HG03135 (cell line): ENCODE results near the gene EXTL1.

Experiments used
- ATAC-seq: cut with Tn5 transposase; IDR thresholded peaks from one replicate; pipeline ENCODE4 v1.9.1; 2021; ENCODE audit warnings: mild to moderate bottlenecking, moderate library complexity; ENCODE audit not compliant: unreplicated experiment

EXTL1 gene

DNA sequence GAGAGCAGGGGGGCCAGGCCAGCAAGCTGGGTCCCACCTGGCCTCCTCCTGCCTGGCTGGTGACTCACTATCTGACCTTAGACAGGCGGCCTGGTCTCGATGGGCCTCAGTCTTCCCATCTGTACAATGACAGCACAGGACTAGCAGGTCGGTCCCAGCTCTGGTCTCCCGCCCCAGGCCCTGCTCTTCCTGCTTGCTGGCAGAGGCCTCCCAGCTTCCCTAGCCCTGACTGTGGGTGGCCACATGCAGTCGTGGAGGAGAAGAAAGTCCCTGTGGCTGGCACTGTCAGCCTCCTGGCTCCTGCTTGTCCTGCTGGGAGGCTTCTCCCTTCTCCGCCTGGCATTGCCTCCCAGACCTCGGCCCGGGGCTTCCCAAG is 817 bp downstream of the EXTL1 start:
- ATAC-seq: no peak

DNA sequence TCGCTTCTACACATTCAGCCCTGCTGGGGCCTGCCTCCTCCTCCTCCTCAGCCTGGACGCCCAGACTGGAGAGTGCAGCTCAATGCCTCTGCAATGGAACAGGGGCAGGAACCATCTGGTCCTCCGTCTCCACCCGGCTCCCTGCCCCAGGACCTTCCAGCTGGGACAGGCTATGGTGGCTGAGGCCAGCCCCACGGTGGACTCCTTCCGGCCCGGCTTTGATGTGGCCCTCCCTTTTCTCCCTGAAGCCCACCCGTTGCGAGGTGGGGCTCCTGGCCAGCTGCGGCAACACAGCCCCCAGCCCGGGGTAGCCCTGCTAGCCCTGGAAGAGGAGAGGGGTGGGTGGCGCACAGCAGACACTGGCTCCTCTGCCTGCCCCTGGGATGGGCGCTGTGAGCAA is 1.4 kb downstream of the EXTL1 start:
- ATAC-seq: no peak

DNA sequence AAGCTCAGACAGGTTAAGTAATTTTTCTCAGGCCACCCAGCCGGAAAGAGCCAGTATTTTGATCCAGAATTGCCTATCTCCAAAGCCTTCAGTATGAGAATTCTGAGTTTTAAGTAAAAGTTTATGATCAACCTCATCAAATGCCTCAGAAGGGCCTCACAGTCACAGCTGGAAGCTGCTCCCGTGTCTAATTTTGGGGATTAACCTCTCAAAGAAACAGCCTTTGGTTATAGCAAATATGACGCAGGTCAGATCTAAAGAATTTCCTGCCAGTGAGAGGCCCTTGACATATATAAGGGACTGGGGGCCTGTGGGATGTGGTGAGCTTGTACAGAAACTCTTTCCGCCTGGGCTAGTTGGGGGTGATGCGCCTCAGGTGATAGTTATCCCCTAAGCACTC is 2.3 kb downstream of the EXTL1 start:
- no peak for ATAC-seq

DNA sequence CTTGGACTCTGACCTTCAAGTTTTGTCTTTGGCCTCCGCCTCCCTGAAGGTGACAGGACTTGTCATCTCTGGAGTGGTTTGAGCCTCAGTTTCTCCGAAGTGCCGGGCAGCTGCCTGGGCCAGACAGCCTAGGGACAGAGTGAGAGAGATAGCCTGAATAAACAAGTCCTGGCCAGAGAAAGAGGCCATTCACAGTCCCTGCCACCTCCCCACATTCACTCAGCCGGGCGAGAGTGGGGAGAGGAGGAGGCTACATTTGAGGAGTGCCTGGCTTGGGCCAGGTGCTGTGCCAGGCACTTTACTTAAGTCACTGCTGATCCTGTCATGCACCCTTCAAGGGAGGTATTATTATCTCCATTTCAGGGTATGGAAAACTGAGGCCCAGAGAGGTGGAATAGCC is 3.5 kb downstream of the EXTL1 start:
- no peak for ATAC-seq

- ATAC-seq: no peak
Observed at GRCh38 chr1:26025517-26025916, 3.9 kb downstream of the EXTL1 start.

GRCh38 chr1:26027716-26028489 is 6.3 kb downstream of the EXTL1 start:
- no peak for ATAC-seq

GRCh38 chr1:26028490-26028980 is 7.0 kb downstream of the EXTL1 start:
- ATAC-seq: no peak

- no peak for ATAC-seq
Observed at GRCh38 chr1:26029054-26029863, 7.7 kb downstream of the EXTL1 start.

DNA sequence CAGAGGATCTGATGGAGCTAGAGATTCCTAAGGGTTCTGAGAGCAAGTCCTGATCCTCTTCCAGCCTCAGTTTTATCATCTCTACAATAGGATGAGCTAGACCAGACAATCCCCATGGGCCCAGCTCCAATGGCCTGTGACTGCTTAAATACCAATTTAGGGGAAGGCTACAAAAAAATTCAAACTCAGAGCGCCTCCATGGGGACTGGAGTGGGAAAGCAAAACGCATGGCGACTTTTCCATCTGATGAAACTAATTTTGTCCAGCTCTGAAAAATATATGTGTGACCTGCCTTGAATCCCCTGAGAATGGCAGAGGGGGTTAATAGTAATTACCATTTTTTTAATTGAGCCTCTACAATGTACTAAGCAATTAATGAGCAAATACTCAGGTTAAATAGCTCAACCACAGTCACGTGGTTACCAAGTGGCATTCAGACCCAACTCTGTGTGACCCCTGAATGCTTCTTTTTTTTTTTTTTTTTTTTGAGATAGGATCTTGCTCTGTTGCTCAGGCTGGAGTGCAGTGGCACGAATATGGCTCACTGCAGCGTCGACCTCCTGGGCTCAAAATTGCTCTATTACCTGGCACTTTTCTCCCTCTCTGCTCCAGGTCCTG is 8.4 kb downstream of the EXTL1 start:
- no peak for ATAC-seq

DNA sequence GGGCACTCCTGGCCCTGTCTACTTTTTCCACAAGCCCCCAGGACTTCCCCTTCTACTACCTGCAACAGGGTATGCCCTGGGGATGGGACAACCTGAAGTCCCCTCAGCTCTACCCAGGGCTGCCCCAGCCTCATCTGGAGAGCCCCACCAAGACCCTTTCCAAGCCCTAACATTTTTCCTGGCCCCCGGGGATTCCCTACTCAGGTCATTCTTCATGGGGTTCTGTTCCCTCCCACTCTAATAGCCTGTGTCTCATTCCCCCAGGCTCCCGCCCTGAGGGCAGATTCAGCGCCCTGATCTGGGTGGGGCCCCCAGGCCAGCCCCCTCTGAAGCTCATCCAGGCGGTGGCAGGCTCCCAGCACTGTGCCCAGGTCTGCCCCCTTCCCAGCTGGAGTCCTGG is 9.6 kb downstream of the EXTL1 start:
- ATAC-seq: no peak

DNA sequence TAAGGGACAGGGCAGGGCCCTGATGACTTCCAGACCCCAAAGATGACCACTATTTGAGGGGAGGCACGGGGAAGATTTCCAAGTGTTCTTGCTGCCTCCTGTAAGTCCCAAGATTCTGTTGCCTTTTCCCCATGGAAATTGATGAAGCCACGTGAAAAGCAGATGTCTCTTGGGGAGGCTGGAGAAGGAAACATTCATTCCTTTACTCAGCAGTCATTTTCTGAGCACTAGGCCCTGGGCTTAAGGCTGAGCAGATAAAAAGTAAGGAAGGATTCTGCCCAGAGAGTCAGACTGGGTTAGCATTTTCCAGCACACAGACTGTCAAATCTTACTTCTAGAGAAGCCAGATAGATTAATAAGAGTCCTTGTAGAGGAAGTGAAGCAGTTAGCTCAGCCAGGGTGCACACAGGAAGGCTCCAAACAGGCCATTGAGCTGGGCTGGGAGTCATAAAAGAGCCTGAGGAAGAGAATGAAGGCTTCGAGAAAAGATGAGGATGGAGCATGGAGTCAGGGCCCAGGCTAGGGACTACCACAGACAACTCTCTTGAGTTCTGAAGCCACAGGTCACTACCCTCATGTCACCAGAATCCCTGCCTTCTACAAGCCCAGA is 10.1 kb downstream of the EXTL1 start:
- ATAC-seq: no peak

DNA sequence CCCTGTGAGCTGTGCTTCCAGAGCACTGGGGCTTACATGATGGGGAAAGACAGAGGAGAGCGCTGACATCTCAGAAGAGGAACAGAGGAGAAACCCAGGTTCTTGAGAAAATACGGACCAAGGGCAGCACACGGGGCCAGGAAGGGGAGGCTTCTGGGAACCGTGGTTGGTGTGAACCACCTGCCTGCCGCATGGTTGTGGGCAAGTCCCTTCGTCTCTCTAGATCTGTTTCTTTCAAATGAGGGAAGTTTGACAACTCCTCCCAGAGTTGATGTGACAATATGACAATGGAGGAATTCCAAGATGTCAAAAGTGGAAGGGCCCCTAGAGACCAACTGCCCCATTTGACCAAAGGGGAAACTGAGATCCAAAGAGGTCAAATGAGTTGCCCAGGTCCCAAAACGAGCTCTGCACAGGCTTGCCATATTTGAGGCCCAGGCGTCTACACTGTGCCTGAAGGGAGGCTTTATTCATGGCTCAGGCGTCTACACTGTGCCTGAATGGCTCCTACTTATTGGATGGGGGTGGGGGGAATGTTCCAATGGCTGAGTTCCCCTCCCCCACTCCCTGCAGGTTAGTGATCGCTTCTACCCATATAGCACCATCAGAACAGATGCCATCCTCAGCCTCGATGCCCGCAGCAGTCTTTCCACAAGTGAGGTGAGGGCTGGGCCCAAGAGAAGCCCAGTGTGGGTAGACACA is 11.2 kb downstream of the EXTL1 start:
- no peak for ATAC-seq

DNA sequence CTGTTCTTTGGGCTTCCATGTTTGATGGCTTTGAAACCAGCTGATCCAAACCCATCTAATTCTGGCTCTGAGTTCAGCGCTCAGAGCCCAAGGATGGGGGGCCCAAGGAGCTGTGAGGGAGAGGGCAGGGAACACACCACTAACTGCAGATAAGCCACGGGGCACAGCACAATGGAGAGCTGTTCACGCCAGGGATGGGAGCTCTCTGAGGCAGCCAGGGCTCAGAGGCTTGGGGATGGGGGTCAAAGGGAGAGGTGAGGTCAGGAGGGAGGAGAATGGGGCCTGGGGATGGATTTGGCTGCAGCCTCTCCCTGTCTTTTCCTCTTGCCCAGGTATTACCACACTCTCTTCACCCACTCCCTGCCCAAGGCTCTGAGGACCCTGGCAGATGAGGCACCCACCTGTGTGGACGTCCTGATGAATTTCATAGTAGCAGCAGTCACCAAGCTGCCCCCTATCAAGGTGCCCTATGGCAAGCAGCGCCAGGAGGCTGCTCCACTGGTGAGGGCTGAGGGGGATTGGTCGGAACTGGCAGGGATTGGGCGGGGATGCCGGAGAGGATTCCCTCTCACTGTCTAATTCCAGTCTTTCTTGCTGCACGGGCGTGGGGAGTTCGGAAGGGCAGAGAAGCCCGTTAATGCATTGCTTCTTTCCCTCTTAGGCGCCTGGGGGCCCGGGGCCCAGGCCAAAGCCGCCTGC is 13.1 kb downstream of the EXTL1 start:
- no peak for ATAC-seq

DNA sequence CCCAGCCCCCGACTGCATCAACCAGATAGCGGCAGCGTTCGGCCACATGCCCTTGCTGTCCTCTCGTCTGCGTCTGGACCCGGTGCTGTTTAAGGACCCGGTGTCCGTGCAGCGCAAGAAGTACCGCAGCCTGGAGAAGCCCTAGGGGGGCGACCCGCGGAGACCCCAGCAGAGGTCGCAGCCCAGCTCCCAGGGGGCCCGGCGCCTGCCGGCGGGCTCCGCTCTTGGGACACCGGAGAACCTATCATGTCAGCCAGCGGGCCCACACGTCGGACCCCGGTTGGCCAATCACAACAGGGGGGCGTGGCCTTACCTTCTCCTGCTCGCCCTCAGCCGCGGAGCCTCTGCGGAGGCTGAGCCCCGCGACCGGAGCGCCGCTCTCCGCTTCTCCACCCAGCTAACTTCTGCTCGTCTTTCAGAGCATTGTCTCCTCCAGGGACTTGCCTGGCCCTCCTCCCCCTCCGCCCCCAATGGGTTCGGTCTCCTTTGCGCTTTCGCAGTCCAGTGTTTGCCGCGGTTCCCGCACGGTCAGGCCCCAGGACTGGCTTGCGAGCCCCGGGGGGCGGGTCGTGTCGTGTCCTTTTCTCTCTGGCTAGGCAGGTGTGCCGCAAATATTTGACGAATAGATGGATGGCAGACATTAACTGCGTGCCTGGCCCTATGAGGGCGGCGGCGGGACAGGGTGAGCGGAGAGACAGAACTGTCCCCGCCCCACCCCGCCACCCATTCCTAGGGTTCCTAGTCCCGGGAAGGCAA is 13.8 kb downstream of the EXTL1 start:
- ATAC-seq: peak; percentile 86

DNA sequence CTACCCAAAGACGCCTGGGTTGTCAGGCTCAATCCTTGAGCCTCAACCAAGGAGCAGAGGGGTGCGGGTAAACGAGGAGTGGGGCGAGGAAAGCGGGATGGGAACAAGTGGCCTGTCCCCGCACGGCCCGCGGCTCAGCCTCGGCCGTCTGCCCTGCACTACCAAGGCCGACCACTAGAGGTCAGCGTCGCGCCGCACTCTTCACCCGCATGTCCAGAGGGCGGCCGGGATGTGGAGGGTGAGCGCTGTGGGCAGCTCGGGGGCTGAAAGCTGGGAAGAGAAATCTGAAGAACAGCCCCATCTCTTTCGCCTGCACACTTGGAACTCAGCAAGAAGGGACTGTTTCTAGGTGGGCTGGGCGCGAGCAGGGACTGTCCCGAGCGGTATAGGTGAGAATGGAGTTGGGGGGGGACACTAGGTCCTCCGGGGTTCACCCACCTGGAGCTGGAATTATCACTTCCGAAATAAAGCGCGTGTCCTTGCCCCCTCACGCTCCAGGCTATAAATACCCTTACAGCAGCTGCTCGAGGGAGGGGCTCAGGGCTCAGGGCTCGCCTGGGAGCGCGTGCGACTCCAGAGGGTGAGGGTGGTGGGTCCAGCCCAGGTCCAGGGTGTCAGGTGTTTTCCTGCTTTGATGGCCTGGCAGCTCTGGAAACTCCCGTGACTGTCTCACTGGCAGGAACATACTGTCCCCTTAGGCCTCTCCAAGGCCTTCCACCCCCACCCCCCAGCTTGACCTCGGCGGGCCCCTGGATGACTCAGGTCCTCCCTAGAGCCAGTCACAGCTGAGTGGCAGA is 14.6 kb downstream of the EXTL1 start:
- ATAC-seq: peak; percentile 63

DNA sequence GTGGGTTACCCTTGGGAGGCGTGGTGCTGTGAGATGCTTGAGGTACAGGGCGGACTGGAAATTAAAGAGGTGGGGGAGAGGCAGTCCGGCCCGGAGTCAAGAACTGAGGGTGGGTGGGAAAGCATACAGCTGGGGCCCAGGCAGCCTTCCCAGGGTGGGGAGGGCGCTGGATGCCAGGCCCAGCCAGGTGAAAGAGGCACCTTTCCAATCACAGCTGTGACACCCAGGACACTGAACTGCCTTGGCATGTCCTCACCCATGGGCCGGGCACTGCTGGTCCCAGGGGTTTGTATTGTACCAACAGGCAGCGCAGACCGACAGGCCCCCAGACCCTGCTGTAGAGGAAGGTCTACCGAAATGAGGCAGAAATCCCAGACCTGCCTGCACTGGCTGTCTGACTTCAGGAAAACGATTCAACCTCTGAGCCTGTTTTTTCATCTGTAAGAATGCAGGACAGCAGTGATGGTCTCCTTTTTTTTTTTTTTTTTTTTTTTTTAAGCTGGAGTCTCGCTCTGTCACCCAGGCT is 15.2 kb downstream of the EXTL1 start:
- no peak for ATAC-seq

DNA sequence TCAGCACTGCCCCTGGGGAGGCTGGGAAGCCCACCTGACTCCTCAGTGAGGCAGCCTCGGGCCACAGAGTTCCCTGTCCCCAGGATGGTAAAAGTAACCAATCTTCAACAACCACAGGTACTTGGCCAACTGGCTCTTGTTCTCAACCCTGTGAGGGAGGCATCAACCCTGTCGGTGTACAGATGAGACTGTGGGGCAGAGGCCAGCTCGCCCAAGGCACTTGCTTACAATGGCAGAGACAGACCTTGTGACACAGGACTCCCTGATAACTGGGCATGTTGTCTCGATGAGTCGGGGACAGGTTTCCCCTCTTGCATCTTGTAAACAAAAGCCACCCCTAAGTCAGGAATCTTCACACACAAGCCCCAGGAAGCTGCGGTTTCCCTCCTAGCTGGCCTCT is 16.3 kb downstream of the EXTL1 start:
- ATAC-seq: no peak

DNA sequence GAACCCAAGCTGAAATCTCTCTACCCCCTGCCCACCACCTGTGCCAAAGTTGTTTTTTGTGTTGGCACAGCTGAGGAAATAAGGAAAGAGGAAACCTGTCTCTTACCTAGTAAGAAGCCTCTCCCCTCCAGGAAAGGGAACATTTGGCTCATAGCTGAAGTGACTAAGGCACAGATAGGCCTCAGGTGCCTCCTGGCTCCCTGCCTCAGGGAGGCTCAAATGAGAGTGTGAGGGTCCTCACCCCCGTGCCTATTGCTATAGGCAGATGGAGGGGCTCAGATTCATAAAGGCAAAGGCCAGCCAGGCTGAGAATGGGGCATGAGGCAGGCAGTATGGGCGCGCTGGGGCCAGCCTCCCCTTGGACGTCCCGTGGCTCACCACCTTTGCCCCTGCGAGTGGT is 16.9 kb downstream of the EXTL1 start:
- ATAC-seq: no peak
